Stimulated activated CD8-positive, alpha-beta memory T cell treated with anti-CD3 and anti-CD28 coated beads, Interleukin-12 subunit alpha, Interleukin-12 subunit beta, amount 100 ng/mL, for 1 hour (primary cell): ENCODE measurements around the gene AMTN.

Source experiments
- DNase-seq: peaks from one replicate; pipeline ENCODE4 v3.0.0-alpha.2; 2020; ENCODE audit warnings: low read depth

The AMTN gene

DNA sequence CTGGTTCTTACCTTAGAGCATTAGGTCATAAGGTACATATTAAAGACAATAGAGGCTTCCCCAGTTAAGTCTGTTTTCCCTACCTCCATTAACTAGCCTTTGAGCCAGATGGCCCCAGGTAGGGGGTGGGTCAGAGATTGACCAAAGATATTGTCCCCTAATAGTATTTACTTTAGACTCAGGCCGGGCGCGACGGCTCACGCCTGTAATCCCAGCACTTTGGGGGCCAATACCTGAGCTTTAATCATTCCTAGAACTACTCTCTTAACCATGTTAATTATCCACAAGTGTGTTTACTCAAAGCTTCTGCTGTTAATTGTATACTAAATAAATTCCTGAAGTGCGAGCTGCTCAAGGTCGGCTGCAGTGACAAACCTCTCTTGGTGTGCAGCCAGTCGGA lies 45.7 kb downstream of the AMTN start:
- no peak for DNase-seq

- no peak for DNase-seq
Measured at GRCh38 chr4:70570796-70571195, 52.4 kb downstream of the AMTN start.

DNA sequence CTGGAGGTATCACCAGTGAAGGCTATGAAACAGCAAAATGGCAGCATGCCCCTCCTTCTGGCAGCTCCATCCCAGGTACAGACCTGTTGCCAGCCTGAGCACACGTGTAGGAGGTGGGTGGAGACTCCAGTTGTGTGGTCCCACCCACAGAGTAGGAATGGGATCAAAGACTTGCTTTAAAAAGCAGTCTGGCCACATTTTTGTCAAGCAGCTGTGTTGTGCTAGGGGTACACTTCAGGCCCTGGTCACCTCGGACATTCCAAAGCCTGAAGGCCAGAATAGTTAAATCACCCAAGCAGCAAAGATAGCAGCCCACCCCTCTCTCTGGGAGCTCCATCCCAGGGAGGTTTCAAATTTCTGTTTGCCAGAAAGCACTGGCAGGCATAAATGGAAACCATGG lies 53.4 kb downstream of the AMTN start:
- no peak for DNase-seq

- DNase-seq = no peak
Measured at GRCh38 chr4:70575964-70576363, 57.6 kb downstream of the AMTN start.

GRCh38 chr4:70577220-70577927 lies 59.0 kb downstream of the AMTN start:
- DNase-seq = no peak

DNA sequence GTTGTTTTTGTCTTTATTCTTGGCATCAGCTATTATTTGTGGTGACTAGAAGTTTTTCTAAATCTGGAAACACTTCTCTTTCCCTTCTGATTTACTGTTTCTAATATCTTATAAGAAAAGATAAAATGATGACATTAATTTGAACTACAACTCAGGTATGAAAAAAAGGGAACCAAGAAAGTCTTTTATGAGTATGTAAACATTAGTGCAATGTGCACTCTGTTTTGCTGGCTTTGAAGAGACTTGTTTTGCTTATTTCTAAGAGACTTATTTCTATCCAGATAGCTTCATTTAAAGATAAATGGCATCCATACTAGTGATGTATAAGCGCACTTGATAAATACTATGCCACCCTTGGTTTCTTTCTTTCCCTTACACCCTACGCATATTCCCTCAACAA lies 63.6 kb downstream of the AMTN start:
- no peak for DNase-seq
